Measurements from ENCODE around the gene PWWP3B.

Gene PWWP3B

DNA sequence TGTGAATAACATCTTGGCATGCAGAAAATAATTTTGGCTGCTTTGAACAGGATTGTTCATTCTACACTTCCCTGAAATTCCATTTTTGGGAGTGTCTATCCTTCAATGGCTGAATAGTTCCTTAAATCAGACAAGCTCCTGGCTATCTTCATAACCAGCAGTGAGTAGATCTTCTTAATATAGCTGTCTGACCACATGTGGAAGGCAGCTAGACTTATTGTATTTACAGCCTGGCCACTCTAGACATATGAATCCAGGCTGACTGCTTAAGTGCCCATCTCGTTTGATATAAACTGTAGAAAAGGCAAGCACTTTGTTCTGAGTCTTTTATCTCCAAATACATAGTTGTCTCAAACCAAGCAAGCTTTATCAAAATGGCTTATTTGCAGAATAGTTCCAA, 40.0 kb downstream of the PWWP3B start:
- Histone ChIP-seq H2AFZ (ENCODE audit: low read depth) (no peak overlapping the region), H3K4me1 (ENCODE audit: low read depth, poor library complexity, severe bottlenecking) (no peaks in the 10 kb centered on the region), H3K36me3 (ENCODE audit: insufficient read depth) (no peaks in the 10 kb centered on the region), H3K27ac (no peak overlapping the region), H3K9ac (no peak overlapping the region), H3K27me3 (ENCODE audit: insufficient read depth, low read depth) (no peaks in the 10 kb centered on the region), H3K4me3 (IDR thresholded peaks at IDR 0.05; ENCODE audit: insufficient read depth, low read depth, low read length) (no peak overlapping the region), H3K79me2 (ENCODE audit: insufficient read depth, low read depth) (no peaks in the 10 kb centered on the region), H4K20me1 (ENCODE audit: insufficient read depth) (no peaks in the 10 kb centered on the region), H3K4me2 (no peak overlapping the region)
- TF ChIP-seq, protein P1, sequence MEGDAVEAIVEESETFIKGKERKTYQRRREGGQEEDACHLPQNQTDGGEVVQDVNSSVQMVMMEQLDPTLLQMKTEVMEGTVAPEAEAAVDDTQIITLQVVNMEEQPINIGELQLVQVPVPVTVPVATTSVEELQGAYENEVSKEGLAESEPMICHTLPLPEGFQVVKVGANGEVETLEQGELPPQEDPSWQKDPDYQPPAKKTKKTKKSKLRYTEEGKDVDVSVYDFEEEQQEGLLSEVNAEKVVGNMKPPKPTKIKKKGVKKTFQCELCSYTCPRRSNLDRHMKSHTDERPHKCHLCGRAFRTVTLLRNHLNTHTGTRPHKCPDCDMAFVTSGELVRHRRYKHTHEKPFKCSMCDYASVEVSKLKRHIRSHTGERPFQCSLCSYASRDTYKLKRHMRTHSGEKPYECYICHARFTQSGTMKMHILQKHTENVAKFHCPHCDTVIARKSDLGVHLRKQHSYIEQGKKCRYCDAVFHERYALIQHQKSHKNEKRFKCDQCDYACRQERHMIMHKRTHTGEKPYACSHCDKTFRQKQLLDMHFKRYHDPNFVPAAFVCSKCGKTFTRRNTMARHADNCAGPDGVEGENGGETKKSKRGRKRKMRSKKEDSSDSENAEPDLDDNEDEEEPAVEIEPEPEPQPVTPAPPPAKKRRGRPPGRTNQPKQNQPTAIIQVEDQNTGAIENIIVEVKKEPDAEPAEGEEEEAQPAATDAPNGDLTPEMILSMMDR (conservative IDR thresholded peaks at IDR 0.05; ENCODE audit: low read depth, low read length): no peak
